Endothelial cell of coronary artery (primary cell): Measurements from ENCODE around the gene APOBR. TPM values are rescaled to one million over a fixed set of nuclear protein-coding genes. Genes with fewer than 3 reads are reported as not detected.

ENCODE experiments used
- total RNA-seq: library from RNA; depleted of rRNA; stranded (reverse); fragments of >200 nt; gene quantifications from 2 replicates; pipeline ENCODE4 v1.2.3, GENCODE V29; 2014

APOBR gene
- not detected in 2 replicates for total RNA-seq

GRCh38 chr16:28494121-28494851 is at the start of gene APOBR:
Gene APOBR (plus strand): TSS chr16:28494643. CDS start chr16:28494682, 39 bp downstream.

GRCh38 chr16:28491970-28492474 is 2.4 kb upstream of the APOBR start, which contains the start of gene CLN3:
Gene CLN3 (minus strand): TSS chr16:28492074. CDS start chr16:28491759, 315 bp downstream.

GRCh38 chr16:28538733-28539596 is 44.5 kb downstream of the APOBR start, which contains the start of gene NUPR1:
Gene NUPR1 (minus strand): TSS chr16:28538974. CDS start chr16:28538907, 67 bp downstream.

Other genes starting within 250 kb of the APOBR start
- gene SBK1, start 202.1 kb upstream of the APOBR start, total RNA-seq: 0.09 TPM in 2 replicates
- gene NPIPB6, start 131.1 kb upstream of the APOBR start, total RNA-seq: 0.38 TPM in 1 of 2 replicates, not detected in the other
- gene EIF3CL, start 90.8 kb upstream of the APOBR start, total RNA-seq: 138 and 146 TPM in 2 replicates
- gene NPIPB7, start 22.3 kb upstream of the APOBR start, total RNA-seq: not detected in 2 replicates
- 10.5 and 11.0 TPM in 2 replicates for gene CLN3, start 2.6 kb upstream of the APOBR start, total RNA-seq
- not detected in 2 replicates for gene IL27, start 12.2 kb downstream of the APOBR start, total RNA-seq
- under 0.01 and 1.6 TPM in 2 replicates for gene NUPR1, start 44.3 kb downstream of the APOBR start, total RNA-seq
- gene SGF29, start 59.3 kb downstream of the APOBR start, total RNA-seq: 7.6 and 9.2 TPM in 2 replicates
- gene SULT1A2, start 102.4 kb downstream of the APOBR start, total RNA-seq: 0.19 TPM in 1 of 2 replicates, not detected in the other
- gene SULT1A1, start 115.4 kb downstream of the APOBR start, total RNA-seq: 4.5 and 7.4 TPM in 2 replicates
- gene NPIPB8, start 143.4 kb downstream of the APOBR start, total RNA-seq: 0.36 TPM in 1 of 2 replicates, not detected in the other
- 326 and 411 TPM in 2 replicates for gene EIF3C, start 216.8 kb downstream of the APOBR start, total RNA-seq